HG03139 (cell line): ENCODE data around the gene KRT1.
"Not testable (repeated sequence)": the region's sequence is repeated elsewhere in the genome, so short reads cannot be mapped to it uniquely, and the experiment has no call there.

ENCODE experiments used
- ATAC-seq: cut with Tn5 transposase; IDR thresholded peaks from one replicate; pipeline ENCODE4 v1.9.1; 2021; ENCODE audit not compliant: unreplicated experiment

The KRT1 gene

DNA sequence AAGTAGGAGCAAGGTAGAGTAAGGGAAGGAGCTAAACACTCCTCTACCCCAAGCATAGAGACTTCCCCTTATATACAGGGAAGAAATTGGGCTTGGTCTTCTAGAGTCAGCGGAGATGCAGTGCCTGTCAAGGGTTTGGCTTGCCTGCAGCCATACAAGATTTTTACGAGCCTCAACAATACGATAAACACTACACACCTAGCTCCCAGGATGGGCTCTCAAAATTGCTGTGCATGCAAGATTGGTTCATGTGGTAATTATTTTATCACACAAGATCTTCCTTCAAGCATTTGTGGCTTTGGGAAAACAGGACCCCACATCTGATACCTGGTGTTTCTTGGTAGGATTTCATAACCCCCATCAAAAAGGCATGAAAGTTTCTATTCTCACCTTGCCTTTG, at the start of gene KRT1:
Gene KRT1 (minus strand): TSS at position 45 of the 400 bp plus-strand sequence. CDS start 59 bp downstream, outside the sequence.
- no peak for ATAC-seq

DNA sequence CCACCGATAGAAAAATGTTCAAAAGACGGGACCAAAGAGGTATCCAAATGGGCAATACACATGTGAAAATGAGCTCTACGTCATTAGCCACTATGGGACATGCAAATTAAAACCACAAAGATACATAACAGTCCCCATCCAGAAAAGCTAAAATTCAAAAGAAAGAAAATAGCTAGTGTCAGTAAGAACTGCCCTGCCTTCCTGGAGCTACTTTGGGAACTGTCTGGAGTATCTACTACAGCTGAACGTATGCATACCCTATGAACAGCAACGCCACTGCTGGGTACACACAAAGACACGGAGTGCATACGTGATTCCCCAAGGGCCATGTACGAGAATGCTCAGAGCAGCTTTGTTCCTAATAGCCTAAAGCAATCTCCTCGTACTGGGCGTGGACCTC, 48.9 kb upstream of the KRT1 start:
- no peak for ATAC-seq

DNA sequence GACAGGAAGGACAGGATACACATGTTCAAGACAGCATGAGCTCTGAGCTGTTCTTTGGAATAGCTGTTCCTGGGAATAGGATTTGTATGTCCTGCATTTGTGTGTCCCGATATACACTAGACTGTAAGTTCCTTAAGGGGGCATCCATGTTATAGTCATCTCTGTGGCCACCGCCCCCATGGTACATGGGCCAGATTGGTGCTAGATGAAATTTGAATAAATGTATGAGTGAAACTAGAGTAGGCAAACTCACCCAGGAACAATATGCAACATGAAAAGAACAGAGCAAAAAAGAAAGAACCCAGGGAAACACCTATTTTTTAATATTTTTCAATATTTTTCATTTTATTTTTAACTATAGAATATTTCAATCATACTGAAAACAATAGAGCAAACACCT, 48.2 kb upstream of the KRT1 start:
- ATAC-seq, result no peak

DNA sequence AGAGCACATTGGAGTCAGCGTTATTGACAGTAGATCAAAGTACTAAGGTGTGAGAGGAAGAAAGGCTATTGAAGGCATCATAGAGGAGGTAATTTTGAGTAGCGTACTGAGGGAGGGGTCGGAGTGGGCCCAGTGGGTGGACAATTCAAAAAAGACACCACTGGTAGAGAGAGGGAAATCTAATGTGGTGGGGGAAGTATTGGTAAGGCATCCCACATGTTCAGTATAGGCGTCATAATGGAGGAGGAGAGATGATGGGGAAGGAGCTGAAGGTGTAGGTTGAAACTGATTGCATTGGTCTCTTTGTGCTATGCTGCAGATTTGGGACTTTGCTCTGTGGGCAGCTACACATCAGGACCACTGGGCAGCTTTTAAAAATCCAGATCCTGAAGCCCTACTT, 46.8 kb upstream of the KRT1 start:
- no peak for ATAC-seq

DNA sequence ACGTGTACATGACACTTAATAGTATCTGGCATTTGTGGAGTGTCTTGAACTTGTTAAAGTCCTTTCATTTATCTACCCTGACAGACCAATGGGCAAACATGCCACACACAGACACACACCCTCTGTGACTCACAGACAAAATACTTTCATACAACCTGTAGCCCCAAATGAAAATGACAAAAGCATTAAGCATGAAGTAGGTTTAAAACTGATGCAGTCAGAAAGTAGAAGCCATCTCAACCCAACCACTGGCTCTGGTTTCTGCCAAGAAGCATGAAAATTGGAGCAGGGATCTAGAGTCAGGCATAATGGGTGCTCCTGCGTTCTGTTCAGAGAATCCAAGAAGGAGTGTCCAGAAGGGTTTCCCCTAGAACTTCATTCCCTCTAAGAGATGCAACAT, 46.2 kb upstream of the KRT1 start:
- ATAC-seq, result no peak

DNA sequence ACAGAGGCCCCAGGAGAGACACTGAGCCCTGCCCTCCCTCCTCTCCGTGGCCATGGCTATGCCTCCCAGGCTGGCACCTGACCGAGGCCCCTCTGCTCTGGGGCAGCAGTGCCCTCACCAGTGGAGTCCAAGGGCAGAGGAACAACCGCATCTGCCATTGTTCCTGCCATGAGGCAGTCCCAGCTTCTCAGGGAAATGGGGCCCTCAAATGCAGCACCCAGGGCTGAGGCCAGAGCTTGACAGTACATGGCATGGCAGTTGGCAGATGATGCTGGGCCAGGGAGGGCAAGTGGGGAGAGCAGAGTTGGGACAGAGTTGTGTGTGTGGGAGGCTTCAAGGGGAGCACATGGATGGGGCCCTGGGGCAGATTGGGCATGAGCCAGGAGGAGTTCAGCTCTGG, 44.2 kb upstream of the KRT1 start:
- no peak for ATAC-seq

DNA sequence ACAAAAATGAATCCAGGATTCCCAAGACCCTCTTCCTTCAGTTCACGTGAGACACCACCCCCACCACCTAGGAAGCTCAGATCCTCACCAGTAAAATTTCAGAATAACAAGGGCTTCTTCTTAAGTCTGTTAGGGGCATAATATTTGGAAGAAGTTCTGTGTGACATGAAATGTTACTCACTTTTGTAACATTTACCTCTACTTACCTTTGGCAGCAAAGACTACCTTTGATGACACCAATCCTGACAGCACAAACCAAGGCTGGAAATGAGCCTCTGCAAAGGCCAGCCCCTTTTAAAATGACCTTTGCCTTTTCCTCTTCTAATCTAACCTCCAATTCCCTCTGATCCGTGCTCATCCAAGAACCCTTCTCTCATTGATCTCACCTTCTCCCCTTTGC, 42.5 kb upstream of the KRT1 start:
- ATAC-seq, result no peak

DNA sequence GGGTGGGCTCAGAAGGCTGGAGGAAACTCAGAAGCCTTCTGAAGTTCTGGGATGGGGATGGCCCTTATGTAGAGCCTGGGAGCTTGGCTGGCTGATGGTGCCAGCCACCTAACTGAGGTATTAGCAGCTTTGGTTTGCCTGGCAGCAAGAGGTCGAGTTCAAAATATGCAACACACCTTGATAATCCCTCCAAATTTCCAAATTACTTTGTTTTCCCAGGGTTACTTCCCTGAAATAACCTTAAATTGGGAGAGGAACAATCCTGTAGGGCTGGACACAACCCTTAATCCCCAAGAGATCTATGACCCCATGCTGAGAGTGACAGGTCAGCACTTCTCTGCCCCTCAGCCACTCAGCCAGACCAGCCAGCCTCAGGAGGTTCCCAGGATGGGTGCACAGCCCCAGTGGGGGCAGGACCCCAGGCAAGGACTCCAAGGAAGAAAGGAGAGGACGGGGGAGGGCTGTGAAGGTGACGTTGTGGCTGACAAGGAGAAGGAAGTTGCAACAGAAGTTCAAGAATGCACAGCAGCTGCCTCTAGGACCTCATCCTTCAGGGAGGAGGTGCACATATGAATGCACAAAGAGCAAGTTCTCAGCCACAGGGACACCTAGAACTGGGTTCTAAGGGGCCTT, 41.7 kb upstream of the KRT1 start:
- ATAC-seq, result no peak

DNA sequence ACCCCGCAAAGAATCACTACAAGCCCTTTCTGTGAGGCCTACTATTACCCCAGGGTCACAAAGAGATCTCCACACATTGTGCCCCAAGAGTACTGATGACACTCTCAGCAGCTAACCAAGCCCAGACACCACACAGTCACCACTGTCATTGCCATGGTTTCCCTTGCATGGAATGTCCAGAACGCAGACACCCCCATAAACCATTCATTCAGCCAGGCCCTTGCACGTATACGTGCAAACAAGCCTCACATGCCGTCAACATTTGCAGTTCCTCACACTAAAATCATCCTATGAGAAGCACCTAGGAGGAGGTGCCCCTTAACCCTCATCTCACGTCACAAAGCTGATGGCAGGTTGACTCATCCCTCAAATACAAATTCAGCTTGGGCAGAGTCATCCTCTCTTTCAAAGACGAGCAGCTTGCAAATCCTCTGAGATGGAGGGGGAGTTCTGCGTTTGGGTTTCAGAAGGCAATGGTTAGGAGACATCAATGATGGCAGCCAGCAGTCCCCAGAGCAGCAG, 40.2 kb upstream of the KRT1 start:
- ATAC-seq, result no peak

DNA sequence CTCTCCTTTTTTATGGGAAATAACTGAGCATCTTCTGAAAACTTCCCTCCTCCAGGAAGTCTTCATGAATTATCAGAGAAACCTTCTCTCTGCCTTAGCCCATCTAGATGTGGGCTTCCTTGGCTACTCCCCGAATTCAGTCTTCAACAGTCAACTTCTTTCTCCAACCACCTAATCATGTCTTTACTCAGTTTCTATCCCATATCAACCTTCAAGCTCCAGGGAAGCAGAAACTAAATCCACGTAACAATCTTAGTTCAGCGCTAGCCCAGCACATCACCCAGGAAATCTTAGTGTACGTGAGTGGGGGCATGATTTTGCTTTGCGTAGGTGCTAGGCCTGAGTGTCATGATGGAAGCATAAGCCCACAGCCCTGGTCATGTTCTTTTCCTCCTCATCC, 35.9 kb upstream of the KRT1 start:
- ATAC-seq, result no peak

DNA sequence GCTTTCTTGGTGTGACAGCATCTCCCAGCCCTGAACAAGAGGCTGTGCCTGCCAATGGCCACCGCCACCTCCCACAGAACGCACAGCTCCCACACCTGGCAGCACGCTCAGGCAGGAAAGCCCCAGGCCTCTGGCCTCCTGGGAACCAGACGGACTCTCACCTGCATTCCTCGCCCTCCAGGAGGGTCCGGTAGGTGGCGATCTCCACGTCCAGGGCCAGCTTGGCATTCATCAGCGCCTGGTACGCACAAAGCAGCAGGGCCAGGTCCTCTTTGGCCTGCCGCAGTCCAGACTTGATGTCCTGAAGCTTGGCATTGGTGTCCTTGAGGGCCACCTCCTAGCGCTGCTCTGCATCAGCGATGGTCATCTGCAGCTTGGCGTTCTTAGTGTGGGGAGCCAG, 35.2 kb upstream of the KRT1 start:
- no peak for ATAC-seq

DNA sequence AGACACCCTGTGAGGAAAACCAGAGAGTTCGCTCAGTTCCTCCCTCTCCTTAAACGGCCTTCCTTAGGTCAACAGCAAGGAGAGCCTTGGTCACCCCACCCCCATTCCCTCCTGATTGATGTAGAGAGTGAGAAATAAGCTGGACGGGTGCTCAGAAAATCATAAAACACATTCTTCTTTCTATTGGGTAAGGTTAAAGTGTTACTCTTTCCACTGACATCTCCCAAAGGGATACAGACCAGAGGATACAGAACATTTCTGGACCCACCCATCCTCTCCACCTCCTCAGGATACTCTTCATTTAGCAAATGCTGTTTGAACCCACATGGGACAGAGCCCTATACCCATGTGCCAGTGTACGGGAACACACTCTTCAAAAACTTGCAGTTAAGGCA, 34.7 kb upstream of the KRT1 start:
- no peak for ATAC-seq

DNA sequence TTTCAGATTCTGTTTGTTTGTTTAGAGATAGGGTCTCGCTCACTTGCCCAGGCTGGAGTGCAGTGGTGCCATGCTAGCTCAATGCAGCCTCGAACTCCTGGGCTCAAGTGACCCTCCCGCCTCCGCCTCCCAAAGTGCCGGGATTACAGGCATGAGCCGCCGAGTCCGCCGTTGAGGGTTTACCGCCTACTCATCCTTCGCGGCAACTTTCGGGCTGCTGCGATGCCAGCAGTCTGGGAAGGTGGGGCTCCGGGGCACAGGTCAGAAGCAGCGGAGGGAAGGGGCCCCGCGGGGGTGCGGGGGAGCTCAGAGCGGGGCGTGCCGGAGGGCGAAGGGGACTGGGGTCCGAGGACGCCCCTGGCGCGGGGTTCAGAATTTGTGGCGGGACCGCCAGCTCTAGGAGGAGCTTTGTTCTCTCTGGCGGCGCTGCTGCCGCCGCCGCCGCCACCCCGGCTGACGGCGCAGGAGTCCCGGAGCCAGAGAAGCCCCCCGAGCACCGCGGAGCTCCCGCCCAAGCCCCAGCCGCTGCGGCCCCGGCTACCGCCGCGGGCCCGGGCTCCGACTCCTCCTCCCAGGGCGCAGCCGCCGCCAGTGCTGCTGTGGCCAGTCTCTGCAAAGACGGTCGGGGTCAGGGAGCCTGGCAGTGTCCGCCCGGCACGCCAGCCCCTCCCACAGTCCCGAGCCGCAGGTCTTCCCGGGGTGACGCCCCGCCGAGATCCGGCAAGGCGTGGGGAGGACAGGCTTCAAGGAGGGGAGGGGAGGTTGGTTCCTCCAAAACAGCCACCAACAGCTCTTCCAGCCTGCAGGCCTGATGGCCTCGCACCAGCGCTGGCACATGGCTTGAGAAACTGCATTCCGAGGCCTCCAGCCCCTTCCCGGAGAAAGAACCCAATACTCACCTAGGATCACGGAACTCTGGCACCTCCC, 34.0 kb upstream of the KRT1 start:
- ATAC-seq, result no peak

DNA sequence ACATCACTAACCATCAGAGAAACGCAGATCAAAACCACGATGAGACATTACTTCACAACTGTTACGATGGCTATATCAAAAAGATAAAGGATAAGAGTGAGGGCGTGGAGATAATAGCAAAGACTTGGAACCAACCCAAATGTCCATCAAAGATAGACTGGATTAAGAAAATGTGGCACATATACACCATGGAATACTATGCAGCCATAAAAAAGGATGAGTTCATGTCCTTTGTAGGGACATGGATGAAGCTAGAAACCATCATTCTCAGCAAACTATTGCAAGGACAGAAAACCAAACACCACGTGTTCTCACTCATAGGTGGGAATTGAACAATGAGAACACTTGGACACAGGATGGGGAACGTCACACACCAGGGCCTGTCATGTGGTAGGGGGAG, 31.9 kb upstream of the KRT1 start:
- ATAC-seq, result not testable (repeated sequence)

DNA sequence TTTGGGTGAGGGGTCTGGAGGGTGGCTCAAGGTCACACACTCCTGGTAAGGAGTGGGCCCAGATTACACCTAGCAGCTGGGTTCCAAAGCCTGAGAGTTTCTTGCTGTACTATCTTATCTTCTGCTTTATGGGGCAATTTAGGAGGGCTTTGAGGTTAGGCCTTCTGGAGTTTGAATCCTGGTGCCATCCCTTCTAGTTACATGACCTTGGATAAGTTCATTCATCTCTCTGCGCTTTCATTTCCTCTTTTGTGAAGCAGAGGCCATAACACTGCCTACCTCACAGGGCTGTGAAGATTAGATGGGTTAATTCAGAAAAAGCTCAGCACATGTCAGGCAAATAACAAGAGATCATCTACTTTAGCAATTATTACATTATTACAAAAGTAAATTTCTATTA, 30.5 kb upstream of the KRT1 start:
- ATAC-seq, result no peak

DNA sequence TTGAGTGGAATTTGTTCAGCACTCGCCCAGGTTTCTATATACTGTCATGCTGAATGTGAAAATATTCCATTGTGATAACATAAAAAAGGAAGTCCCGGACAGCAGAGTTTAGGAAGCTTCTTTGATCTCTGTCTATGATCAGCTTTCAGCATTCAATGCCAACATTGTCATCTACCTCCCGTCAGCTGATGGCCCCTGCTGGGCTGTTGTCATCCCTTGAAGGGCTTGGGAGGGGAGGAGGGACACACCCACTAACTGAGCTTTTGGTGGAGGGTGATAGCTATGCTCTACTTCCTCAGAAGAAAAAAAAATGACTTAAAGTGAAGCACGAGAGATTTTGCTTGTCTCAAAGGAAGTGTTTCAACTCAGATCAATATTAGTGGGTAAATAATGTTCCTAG, 27.8 kb upstream of the KRT1 start:
- no peak for ATAC-seq

DNA sequence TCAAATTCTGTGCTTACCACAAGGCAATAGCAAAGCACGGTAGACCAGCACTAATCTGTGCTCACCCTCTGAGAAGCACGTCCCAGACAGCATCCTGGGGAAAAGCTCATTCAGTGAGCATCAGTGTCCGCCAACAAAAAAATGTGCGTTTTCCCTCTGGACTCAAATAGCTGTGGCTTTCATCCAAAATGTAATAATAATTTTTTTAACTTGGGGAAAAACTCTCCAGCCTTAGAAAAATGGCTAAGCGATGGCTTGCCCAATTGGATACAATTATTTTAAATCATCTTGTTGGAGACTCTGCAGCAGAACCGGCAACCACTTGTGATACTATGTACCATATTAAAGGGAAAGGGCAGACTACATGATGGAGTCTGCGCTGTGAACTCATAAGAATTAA, 24.3 kb upstream of the KRT1 start:
- no peak for ATAC-seq

DNA sequence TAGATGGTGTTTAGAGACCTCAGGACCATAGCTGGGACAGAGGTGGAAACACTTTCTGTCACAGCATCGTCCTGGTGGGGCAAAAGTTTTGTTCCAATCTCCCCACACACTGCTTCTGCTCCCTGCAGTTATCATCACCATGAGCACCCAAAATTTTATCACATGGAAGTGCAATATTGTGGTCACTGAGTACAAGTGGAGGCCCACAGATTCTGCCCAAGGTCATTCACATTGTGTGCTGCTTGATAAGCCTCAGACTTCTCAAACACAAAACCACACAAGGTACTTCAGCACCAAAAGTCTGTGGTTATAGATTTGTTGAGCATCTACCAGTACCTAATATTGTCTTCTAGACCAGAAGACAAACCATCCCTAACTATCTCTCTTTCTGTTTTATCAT, 23.7 kb upstream of the KRT1 start:
- no peak for ATAC-seq

DNA sequence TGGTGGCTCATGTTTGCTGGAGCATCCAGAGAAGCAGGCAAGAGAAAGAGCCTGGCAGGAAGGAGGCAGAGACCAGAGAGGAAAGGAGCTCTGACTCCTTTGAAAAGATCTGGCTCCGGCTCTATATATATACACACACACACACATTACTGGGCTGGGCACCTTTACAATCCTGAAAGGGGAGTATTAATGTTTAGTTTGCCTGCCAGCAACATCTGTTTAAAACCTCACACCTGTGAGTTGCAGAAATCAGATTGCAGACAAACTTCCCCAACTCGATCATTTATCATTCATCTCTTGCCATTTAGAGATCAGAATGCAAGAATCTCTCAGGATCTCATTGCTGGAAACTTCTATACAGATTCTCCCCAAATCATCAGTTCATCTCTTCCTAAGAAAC, 23.2 kb upstream of the KRT1 start, which contains the start of gene KRT77:
Gene KRT77 (minus strand): TSS at position 101 of the 400 bp plus-strand sequence. CDS start 90 bp downstream, at position 11.
- ATAC-seq, result no peak

DNA sequence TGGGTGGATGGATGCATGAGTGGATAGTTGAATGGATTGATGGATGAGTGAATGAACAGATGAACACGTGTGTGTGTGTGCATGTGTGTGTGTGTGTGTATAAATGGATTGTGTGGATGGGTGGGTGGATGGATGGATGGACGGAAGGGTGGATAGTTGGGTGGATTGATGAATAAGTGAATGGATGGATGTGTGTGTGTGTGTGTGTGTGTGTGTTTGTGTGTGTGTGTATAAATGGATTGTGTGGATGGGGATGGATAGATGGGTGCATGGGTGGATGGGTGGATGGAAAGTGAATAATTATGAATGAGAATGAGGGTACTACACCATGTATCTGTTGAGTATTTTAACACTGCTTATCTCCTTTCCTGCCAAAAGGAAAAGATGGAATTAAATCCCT, 22.1 kb upstream of the KRT1 start:
- no peak for ATAC-seq

DNA sequence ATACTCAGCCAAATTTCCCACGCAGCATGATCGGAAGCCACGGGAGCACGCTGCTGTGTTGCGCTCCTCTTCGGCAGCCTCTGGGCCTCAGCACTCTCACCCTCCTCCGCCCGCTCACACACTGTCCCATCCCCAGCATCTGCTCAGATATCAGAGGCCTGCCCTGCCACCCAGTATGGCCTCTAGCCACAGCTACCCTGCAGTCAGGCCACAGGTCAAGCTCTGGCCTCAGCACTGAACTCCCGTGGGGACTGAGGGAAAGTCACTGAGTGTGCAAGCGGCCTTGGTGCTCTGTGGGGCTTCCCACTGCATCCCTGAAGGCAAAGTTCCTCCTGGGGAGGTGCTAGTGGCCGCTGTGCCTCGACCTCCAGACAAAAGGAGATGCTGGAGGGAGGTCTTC, 21.1 kb upstream of the KRT1 start:
- ATAC-seq, result no peak

DNA sequence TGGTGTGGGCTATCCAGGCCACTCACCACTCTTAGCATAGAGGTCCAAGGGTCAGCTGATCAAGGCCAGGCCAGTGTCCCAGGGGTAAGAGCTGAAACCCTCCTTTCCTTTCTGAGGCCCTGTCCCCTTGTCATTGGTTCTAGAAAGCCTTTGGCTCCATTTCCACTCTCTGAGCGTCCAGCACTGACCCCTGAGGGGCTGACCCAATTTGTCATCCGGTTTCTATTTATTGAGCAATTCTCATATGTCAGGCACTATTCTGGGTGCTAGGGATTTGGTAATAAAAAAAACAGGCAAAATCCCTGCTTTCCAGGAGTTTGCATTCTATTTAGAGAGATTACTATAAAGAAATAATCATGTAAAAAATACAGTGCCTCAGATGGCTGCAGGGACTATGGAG, 19.8 kb upstream of the KRT1 start:
- ATAC-seq, result no peak
